Measurements from ENCODE around the gene KCTD15.

DNA sequence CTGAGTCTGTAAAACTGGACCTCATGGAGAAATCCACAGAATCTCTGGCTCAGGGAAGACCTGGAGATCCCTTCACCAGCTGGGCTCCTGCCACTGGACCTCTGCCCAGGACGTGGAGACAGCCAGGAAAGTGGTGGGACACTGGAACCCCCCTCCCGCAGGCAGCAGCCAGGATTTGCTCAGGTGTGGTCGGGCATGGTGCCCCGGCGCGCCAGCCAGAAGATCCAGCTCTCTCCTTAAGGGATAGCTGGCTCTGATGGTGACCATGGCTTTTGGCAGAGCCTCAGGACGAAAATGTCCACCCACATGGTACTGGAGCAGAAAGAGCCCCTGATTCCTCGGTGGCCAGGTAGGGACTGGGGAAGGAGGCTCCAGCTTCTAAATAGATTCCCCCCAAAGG lies 26.6 kb upstream of the KCTD15 start:
- TF ChIP-seq, protein P1, sequence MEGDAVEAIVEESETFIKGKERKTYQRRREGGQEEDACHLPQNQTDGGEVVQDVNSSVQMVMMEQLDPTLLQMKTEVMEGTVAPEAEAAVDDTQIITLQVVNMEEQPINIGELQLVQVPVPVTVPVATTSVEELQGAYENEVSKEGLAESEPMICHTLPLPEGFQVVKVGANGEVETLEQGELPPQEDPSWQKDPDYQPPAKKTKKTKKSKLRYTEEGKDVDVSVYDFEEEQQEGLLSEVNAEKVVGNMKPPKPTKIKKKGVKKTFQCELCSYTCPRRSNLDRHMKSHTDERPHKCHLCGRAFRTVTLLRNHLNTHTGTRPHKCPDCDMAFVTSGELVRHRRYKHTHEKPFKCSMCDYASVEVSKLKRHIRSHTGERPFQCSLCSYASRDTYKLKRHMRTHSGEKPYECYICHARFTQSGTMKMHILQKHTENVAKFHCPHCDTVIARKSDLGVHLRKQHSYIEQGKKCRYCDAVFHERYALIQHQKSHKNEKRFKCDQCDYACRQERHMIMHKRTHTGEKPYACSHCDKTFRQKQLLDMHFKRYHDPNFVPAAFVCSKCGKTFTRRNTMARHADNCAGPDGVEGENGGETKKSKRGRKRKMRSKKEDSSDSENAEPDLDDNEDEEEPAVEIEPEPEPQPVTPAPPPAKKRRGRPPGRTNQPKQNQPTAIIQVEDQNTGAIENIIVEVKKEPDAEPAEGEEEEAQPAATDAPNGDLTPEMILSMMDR (IDR thresholded peaks at IDR 0.05; ENCODE audit: insufficient read depth, low read length, poor library complexity, severe bottlenecking) = no peak
- TF ChIP-seq EZH2phosphoT487 (conservative IDR thresholded peaks at IDR 0.05; ENCODE audit: low read length) = no peak
